ENCODE data around the gene WFDC6. TPM values are rescaled to one million over a fixed set of nuclear protein-coding genes. Genes with fewer than 3 reads are reported as not detected.
"Not testable (repeated sequence)": the region's sequence is repeated elsewhere in the genome, so short reads cannot be mapped to it uniquely, and the experiment has no call there.

Gene WFDC6
- not detected in 2 replicates for total RNA-seq (2014; rRNA removed; shearing (Covaris generic))

- Histone ChIP-seq H3K27me3 (replicated peaks) (peaks cover 11% of the 10 kb centered on the region; the same call in 1 of the 2 replicates), H3K4me1 (replicated peaks) (no peaks in the 10 kb centered on the region), H3K9me3 (replicated peaks) (no peaks in the 10 kb centered on the region), H3K4me3 (no peak within 1 kb of the TSS), H3K27ac (no peak within 1 kb of the TSS), H3K36me3 (no peaks in the 10 kb centered on the region)
- DNase-seq (ENCODE audit: low read depth in 1 of 2, low spot score in 2 of 2): no peak
Measured at GRCh38 chr20:45539382-45539781, at the start of gene WFDC6. TSS of gene WFDC6 (minus strand) at chr20:45539482. CDS start at chr20:45539407, 75 bp downstream.

- H3K9me3 ChIP-seq (replicated peaks): no peaks in the 10 kb centered on the region
Measured at GRCh38 chr20:45588800-45589199, 49.5 kb upstream of the WFDC6 start.

DNA sequence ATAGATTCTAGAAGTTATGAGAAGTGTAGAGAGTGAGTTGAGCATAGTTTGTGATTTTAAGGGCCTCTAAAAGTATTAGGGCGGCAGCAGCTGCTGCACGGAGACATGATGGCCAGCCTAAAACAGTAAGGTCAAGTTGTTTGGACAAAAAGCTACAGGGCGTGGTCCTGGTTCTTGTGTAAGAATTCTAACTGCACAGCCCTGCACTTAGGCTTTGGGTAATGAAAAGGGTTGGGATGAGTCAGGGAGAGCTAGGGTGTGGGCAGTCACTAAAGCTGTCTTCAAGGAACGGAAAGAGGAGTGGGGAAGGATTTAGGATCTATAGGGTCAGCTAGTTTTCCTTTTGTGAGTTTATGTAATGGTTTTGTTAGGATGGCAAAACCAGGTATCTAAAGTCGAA is 46.7 kb upstream of the WFDC6 start:
- H3K4me1 ChIP-seq (replicated peaks); H3K27me3 ChIP-seq (replicated peaks); H3K9me3 ChIP-seq (replicated peaks); H3K36me3 ChIP-seq; H3K27ac ChIP-seq; DNase-seq (ENCODE audit: low read depth in 1 of 2, low spot score in 2 of 2); H3K4me3 ChIP-seq: not testable (repeated sequence)

More at GRCh38 chr20:45588800-45589199, 49.5 kb upstream of the WFDC6 start:
- Histone ChIP-seq H3K27me3 (replicated peaks) (0 out of 2 replicates have a peak, but pooled peaks cover 3% of the 10 kb centered on the region), H3K36me3 (no peaks in the 10 kb centered on the region), H3K4me3 (no peak overlapping the region), H3K4me1 (replicated peaks) (no peaks in the 10 kb centered on the region), H3K27ac (no peak overlapping the region)
- DNase-seq (ENCODE audit: low read depth in 1 of 2, low spot score in 2 of 2): no peak

- H3K36me3 ChIP-seq; DNase-seq (ENCODE audit: low read depth in 1 of 2, low spot score in 2 of 2); H3K9me3 ChIP-seq (replicated peaks); H3K4me1 ChIP-seq (replicated peaks); H3K27ac ChIP-seq; H3K27me3 ChIP-seq (replicated peaks); H3K4me3 ChIP-seq: not testable (repeated sequence)
Measured at GRCh38 chr20:45584294-45584693, 45.0 kb upstream of the WFDC6 start.

DNA sequence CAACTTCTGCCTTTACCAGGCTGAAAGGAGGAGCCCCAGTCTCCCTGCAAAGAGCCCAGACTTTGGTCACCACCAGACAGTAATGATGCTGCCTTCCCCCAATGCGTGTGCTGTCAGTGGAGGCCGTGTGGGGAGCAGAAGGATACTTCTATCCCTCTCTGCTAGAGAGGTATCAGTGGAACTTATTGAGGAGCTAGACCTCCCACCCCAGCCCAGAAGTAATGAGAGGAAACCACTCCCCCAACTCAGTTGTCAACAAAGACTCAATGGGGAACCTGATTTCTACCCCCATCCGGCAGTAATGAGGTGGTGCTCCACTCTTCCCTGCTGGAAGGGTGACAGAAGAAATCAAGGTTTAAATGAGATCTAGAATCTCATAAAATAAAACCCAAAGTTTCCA is 44.2 kb upstream of the WFDC6 start:
- Histone ChIP-seq H3K27me3 (replicated peaks) (0 out of 2 replicates have a peak, but pooled peaks cover 7% of the 10 kb centered on the region), H3K27ac (no peak overlapping the region)

GRCh38 chr20:45581702-45582101 is 42.4 kb upstream of the WFDC6 start:
- no peak for DNase-seq (ENCODE audit: low read depth in 1 of 2, low spot score in 2 of 2)
- no peak overlapping the region for H3K4me3 ChIP-seq
- H3K4me1 ChIP-seq (replicated peaks): no peaks in the 10 kb centered on the region; the same call in 1 of the 2 replicates
- H3K27ac ChIP-seq: no peak overlapping the region
- 0 out of 2 replicates have a peak, but pooled peaks cover 5% of the 10 kb centered on the region for H3K27me3 ChIP-seq (replicated peaks)
- no peaks in the 10 kb centered on the region for H3K9me3 ChIP-seq (replicated peaks)
- no peaks in the 10 kb centered on the region for H3K36me3 ChIP-seq

More for the DNA sequence above, 44.2 kb upstream of the WFDC6 start:
- no peak for DNase-seq (ENCODE audit: low read depth in 1 of 2, low spot score in 2 of 2)
- H3K9me3 ChIP-seq (replicated peaks): no peaks in the 10 kb centered on the region
- no peaks in the 10 kb centered on the region for H3K36me3 ChIP-seq
- H3K4me1 ChIP-seq (replicated peaks): no peaks in the 10 kb centered on the region
- no peak overlapping the region for H3K4me3 ChIP-seq

- no peaks in the 10 kb centered on the region for H3K9me3 ChIP-seq (replicated peaks)
- no peaks in the 10 kb centered on the region; the same call in 1 of the 2 replicates for H3K4me1 ChIP-seq (replicated peaks)
- H3K4me3 ChIP-seq: no peak within 1 kb of the TSS
- no peaks in the 10 kb centered on the region for H3K36me3 ChIP-seq
- H3K27me3 ChIP-seq (replicated peaks): 0 out of 2 replicates have a peak, but pooled peaks cover 5% of the 10 kb centered on the region
- no peak for DNase-seq (ENCODE audit: low read depth in 1 of 2, low spot score in 2 of 2)
- H3K27ac ChIP-seq: no peak within 1 kb of the TSS
Measured at GRCh38 chr20:45579184-45579583, 39.9 kb upstream of the WFDC6 start, which contains the start of gene WFDC8. TSS of gene WFDC8 (minus strand) at chr20:45579284. CDS start at chr20:45579247, 37 bp downstream.

DNA sequence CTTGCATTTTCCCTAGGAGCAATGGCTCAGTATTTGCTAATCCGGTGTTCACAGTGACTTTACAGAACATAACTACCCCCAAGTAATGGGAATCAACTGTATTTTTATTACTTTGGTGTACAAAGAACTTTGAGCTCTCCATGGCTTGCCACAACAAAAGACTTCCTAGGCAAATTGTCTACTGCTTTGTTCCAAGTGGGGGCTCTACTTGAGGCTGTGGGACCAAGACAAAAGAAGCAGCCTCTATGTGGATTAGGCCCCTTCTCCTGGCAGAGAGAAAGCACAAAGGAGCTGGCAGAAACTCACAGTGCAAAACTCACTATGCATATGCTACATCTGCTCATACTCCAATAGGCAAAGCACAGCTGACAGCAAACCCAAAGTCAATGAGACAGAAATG is 38.9 kb upstream of the WFDC6 start:
- H3K36me3 ChIP-seq: no peaks in the 10 kb centered on the region
- H3K4me1 ChIP-seq (replicated peaks): no peaks in the 10 kb centered on the region; the same call in 1 of the 2 replicates
- DNase-seq (ENCODE audit: low read depth in 1 of 2, low spot score in 2 of 2): no peak
- H3K27me3 ChIP-seq (replicated peaks): 0 out of 2 replicates have a peak, but pooled peaks cover 5% of the 10 kb centered on the region
- no peak overlapping the region for H3K27ac ChIP-seq
- no peak overlapping the region for H3K4me3 ChIP-seq
- H3K9me3 ChIP-seq (replicated peaks): no peaks in the 10 kb centered on the region

GRCh38 chr20:45576995-45577394 is 37.7 kb upstream of the WFDC6 start:
- DNase-seq (ENCODE audit: low read depth in 1 of 2, low spot score in 2 of 2): peak in 1 of 2 experiments; percentile 31
- Histone ChIP-seq H3K27ac (no peak overlapping the region), H3K36me3 (no peaks in the 10 kb centered on the region), H3K4me1 (replicated peaks) (no peaks in the 10 kb centered on the region; the same call in 1 of the 2 replicates), H3K27me3 (replicated peaks) (no peaks in the 10 kb centered on the region), H3K9me3 (replicated peaks) (no peaks in the 10 kb centered on the region), H3K4me3 (no peak overlapping the region)

DNA sequence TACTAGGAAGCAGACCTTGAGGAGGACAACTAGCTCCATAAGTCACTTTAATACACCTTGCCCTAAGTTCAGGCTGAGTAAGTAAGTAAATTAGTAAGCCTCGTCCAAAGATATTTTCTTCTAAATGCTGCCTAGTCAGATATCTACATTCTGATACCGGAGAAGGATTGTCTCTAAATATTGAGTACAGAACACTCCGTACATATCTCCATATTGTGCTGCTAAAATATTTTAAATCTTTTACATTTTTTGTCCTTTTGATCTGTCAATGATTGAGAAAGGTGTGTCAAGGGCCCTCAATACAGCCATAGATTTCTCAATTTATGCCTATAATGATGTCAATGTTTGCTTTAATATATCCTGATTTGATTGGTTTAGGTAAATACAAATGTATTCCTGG is 36.6 kb upstream of the WFDC6 start:
- Histone ChIP-seq H3K27ac (no peak overlapping the region), H3K4me1 (replicated peaks) (no peaks in the 10 kb centered on the region; the same call in 1 of the 2 replicates), H3K9me3 (replicated peaks) (no peaks in the 10 kb centered on the region), H3K36me3 (no peaks in the 10 kb centered on the region), H3K27me3 (replicated peaks) (no peaks in the 10 kb centered on the region), H3K4me3 (no peak overlapping the region)
- no peak for DNase-seq (ENCODE audit: low read depth in 1 of 2, low spot score in 2 of 2)

DNA sequence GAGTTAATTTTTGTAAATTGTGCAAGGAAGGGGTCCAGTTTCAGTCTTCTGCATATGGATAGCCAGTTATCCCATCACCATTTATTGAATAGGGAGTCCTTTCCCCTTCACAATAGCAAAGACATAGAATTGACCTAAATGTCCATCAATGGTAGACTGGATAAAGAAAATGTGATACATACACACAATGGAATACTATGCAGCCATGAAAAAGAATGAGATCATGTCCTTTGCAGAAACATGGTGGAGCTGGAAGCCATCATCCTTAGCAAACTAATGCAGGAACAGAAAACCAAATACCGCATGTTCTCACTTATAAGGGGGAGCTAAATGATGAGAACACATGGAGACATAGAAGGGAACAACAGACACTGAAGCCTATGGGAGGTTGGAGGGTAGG is 30.4 kb upstream of the WFDC6 start:
- H3K4me1 ChIP-seq (replicated peaks); H3K9me3 ChIP-seq (replicated peaks); H3K27me3 ChIP-seq (replicated peaks); H3K27ac ChIP-seq; H3K4me3 ChIP-seq; DNase-seq (ENCODE audit: low read depth in 1 of 2, low spot score in 2 of 2); H3K36me3 ChIP-seq: not testable (repeated sequence)

GRCh38 chr20:45564760-45565276 is 25.5 kb upstream of the WFDC6 start:
- Histone ChIP-seq H3K27ac (no peak overlapping the region), H3K36me3 (no peaks in the 10 kb centered on the region), H3K4me1 (replicated peaks) (no peaks in the 10 kb centered on the region), H3K27me3 (replicated peaks) (peaks cover under 1% of the 10 kb centered on the region; the same call in 1 of the 2 replicates), H3K4me3 (no peak overlapping the region), H3K9me3 (replicated peaks) (no peaks in the 10 kb centered on the region)
- no peak for DNase-seq (ENCODE audit: low read depth in 1 of 2, low spot score in 2 of 2)

- Histone ChIP-seq H3K36me3 (no peaks in the 10 kb centered on the region), H3K4me3 (no peak overlapping the region), H3K27me3 (replicated peaks) (peaks cover 20% of the 10 kb centered on the region), H3K4me1 (replicated peaks) (no peaks in the 10 kb centered on the region), H3K9me3 (replicated peaks) (0 out of 2 replicates have a peak, but pooled peaks cover 2% of the 10 kb centered on the region), H3K27ac (no peak overlapping the region)
- no peak for DNase-seq (ENCODE audit: low read depth in 1 of 2, low spot score in 2 of 2)
Measured at GRCh38 chr20:45555198-45555597, 15.9 kb upstream of the WFDC6 start.

DNA sequence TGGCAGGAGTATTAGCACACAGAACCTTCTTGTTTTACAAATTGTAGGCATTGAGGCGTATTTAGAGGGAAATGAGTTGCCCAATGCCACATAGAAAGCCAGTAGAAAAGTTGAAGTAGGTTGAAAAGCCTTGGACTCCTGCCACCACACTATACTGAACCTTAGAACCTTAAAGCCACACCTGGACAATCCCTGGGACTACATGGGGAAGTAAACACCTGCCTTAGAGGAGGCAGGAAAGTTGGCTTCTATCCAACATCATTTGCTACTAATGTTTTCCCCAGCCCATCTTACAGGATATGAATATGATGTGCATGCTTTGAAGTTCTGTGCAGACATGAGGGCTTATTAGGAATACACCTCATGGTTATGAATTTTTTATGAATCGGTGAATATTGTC is 13.2 kb upstream of the WFDC6 start:
- Histone ChIP-seq H3K9me3 (replicated peaks) (no peaks in the 10 kb centered on the region), H3K4me1 (replicated peaks) (no peaks in the 10 kb centered on the region), H3K27ac (no peak overlapping the region), H3K4me3 (no peak overlapping the region), H3K36me3 (no peaks in the 10 kb centered on the region), H3K27me3 (replicated peaks) (peaks cover 3% of the 10 kb centered on the region)
- DNase-seq (ENCODE audit: low read depth in 1 of 2, low spot score in 2 of 2): no peak

- Histone ChIP-seq H3K4me1 (replicated peaks) (no peaks in the 10 kb centered on the region), H3K4me3 (no peak overlapping the region), H3K27ac (no peak overlapping the region), H3K36me3 (no peaks in the 10 kb centered on the region), H3K9me3 (replicated peaks) (no peaks in the 10 kb centered on the region), H3K27me3 (replicated peaks) (peaks cover 11% of the 10 kb centered on the region)
- DNase-seq (ENCODE audit: low read depth in 1 of 2, low spot score in 2 of 2): no peak
Measured at GRCh38 chr20:45550765-45551164, 11.5 kb upstream of the WFDC6 start.
